ENCODE results near the gene SMIM24. TPM values are rescaled to one million over a fixed set of nuclear protein-coding genes. Genes with fewer than 3 reads are reported as not detected.

SMIM24 gene
- total RNA-seq, 1 experiment from 2014 or later, result 0.36 TPM

GRCh38 chr19:3493651-3494050 is 13.3 kb upstream of the SMIM24 start:
- no peak overlapping the region for H3K4me3 ChIP-seq (ENCODE audit: low read length)
- H4K20me1 ChIP-seq (ENCODE audit: low read length), result no peaks in the 10 kb centered on the region
- intact Hi-C loops (cut with micrococcal nuclease), result no loop called here
- H3K27me3 ChIP-seq (ENCODE audit: low read length), result no peaks in the 10 kb centered on the region
- ATAC-seq (no peak), DNase-seq (no peak)
- H3K9me3 ChIP-seq (ENCODE audit: low read length), result no peaks in the 10 kb centered on the region
- BruUV-seq (replicated peaks), result no TSS peak
- no peak overlapping the region for H2AFZ ChIP-seq (ENCODE audit: low read length)
- no peak overlapping the region for H3K4me2 ChIP-seq (ENCODE audit: low read length)
- H3K4me1 ChIP-seq (ENCODE audit: insufficient read depth, low read length), result no peaks in the 10 kb centered on the region
- H3F3A ChIP-seq (ENCODE audit: low read length, unreplicated experiment), result no peaks in the 10 kb centered on the region
- no peak for TF ChIP-seq CTCF (conservative IDR thresholded peaks at IDR 0.05; ENCODE audit: low read depth, low read length)
- no peak for TF ChIP-seq EZH2phosphoT487 (IDR thresholded peaks at IDR 0.05; ENCODE audit: borderline replicate concordance, low read length)
- no peak for TF ChIP-seq EZH2 (IDR thresholded peaks at IDR 0.05; ENCODE audit: low read length, unreplicated experiment)
- H3K36me3 ChIP-seq (ENCODE audit: low read depth, low read length), result no peaks in the 10 kb centered on the region; the same call in 1 of the 2 replicates
- H3K79me2 ChIP-seq (ENCODE audit: low read length), result peaks cover 15% of the 10 kb centered on the region
- H3K9me2 ChIP-seq (replicated peaks; ENCODE audit: low read length), result no peaks in the 10 kb centered on the region
- ChIA-PET POLR2A (ENCODE audit: unreplicated experiment) (no interaction called here), CTCF (no interaction called here)
- no peak overlapping the region for H3K9ac ChIP-seq (ENCODE audit: low read length)
- H3K27ac ChIP-seq (ENCODE audit: low read length), result no peak overlapping the region

- no peaks in the 10 kb centered on the region for H3K27me3 ChIP-seq (ENCODE audit: low read length)
- no peaks in the 10 kb centered on the region for H3F3A ChIP-seq (ENCODE audit: low read length, unreplicated experiment)
- no peak overlapping the region for H3K4me2 ChIP-seq (ENCODE audit: low read length)
- ATAC-seq (no peak), DNase-seq (no peak)
- CTCF ChIA-PET, result no interaction called here
- H3K79me2 ChIP-seq (ENCODE audit: low read length), result peaks cover 8% of the 10 kb centered on the region
- H3K36me3 ChIP-seq (ENCODE audit: low read depth, low read length), result no peaks in the 10 kb centered on the region; the same call in 1 of the 2 replicates
- no peak for TF ChIP-seq EZH2phosphoT487 (IDR thresholded peaks at IDR 0.05; ENCODE audit: borderline replicate concordance, low read length)
- no peak for TF ChIP-seq EZH2 (IDR thresholded peaks at IDR 0.05; ENCODE audit: low read length, unreplicated experiment)
- no peak for TF ChIP-seq CTCF (conservative IDR thresholded peaks at IDR 0.05; ENCODE audit: low read depth, low read length)
- H2AFZ ChIP-seq (ENCODE audit: low read length), result no peak overlapping the region
- H3K9me2 ChIP-seq (replicated peaks; ENCODE audit: low read length), result no peaks in the 10 kb centered on the region
- POLR2A ChIA-PET (ENCODE audit: unreplicated experiment), result no interaction called here
- no peaks in the 10 kb centered on the region for H4K20me1 ChIP-seq (ENCODE audit: low read length)
- intact Hi-C loops (cut with micrococcal nuclease), result no loop called here
- H3K4me3 ChIP-seq (ENCODE audit: low read length), result no peak overlapping the region
- BruUV-seq (replicated peaks), result no TSS peak
- H3K9me3 ChIP-seq (ENCODE audit: low read length), result no peaks in the 10 kb centered on the region
- no peak overlapping the region for H3K27ac ChIP-seq (ENCODE audit: low read length)
- no peaks in the 10 kb centered on the region for H3K4me1 ChIP-seq (ENCODE audit: insufficient read depth, low read length)
- no peak overlapping the region for H3K9ac ChIP-seq (ENCODE audit: low read length)
These were observed 12.6 kb upstream of the SMIM24 start for GRCh38 chr19:3492919-3493318.

- ChIA-PET POLR2A (ENCODE audit: unreplicated experiment) (no interaction called here), CTCF (no interaction called here)
- 0 out of 2 replicates have a peak, but pooled peaks cover 2% of the 10 kb centered on the region for H3K79me2 ChIP-seq (ENCODE audit: low read length)
- BruUV-seq (replicated peaks), result no TSS peak
- no peak overlapping the region for H3K4me2 ChIP-seq (ENCODE audit: low read length)
- no peaks in the 10 kb centered on the region for H3K27me3 ChIP-seq (ENCODE audit: low read length)
- H3K4me1 ChIP-seq (ENCODE audit: insufficient read depth, low read length), result no peaks in the 10 kb centered on the region
- H3F3A ChIP-seq (ENCODE audit: low read length, unreplicated experiment), result no peaks in the 10 kb centered on the region
- no peaks in the 10 kb centered on the region for H4K20me1 ChIP-seq (ENCODE audit: low read length)
- no peak overlapping the region for H2AFZ ChIP-seq (ENCODE audit: low read length)
- H3K36me3 ChIP-seq (ENCODE audit: low read depth, low read length), result no peaks in the 10 kb centered on the region; the same call in 1 of the 2 replicates
- H3K9me2 ChIP-seq (replicated peaks; ENCODE audit: low read length), result no peaks in the 10 kb centered on the region
- TF ChIP-seq EZH2 (IDR thresholded peaks at IDR 0.05; ENCODE audit: low read length, unreplicated experiment), result no peak
- TF ChIP-seq CTCF (conservative IDR thresholded peaks at IDR 0.05; ENCODE audit: low read depth, low read length), result no peak
- no peak for TF ChIP-seq EZH2phosphoT487 (IDR thresholded peaks at IDR 0.05; ENCODE audit: borderline replicate concordance, low read length)
- no peak overlapping the region for H3K27ac ChIP-seq (ENCODE audit: low read length)
- no peak for ATAC-seq
- no peak overlapping the region for H3K9ac ChIP-seq (ENCODE audit: low read length)
- no peak overlapping the region for H3K4me3 ChIP-seq (ENCODE audit: low read length)
- intact Hi-C loops (cut with micrococcal nuclease), result no loop called here
- no peak for DNase-seq
- H3K9me3 ChIP-seq (ENCODE audit: low read length), result no peaks in the 10 kb centered on the region
These were observed 12.0 kb upstream of the SMIM24 start for GRCh38 chr19:3492131-3492839.

Data from PC-3 (cell line).